GM12801 (cell line): Measurements from ENCODE around the gene RECK.

Experiments
- TF ChIP-seq, protein P1 (sequence below): IDR thresholded peaks from one replicate; pipeline ENCODE4 v1.5.1; 2011; ENCODE audit warnings: control low read depth; ENCODE audit not compliant: insufficient read length; ENCODE audit errors: extremely low read depth

The RECK gene

DNA sequence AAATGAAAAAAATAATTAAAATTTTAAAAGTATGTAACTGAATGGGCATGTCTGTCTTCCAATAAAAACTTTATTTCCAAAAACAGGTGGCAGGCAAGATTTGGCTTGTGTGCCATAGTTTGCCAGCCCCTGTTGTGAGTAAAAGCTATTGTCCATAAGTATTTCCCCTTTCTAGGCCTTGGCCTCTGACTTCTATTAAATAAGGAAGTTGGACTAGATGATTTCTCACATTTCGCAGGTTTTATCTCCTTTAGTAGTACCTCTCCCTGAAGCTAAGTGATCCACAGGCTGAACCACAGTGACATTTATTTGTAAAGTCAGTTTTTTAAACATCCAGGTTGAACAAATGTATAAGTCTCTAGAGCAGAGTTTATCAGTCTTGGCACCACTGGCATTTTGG lies 41.3 kb downstream of the RECK start:
- TF ChIP-seq, protein P1, sequence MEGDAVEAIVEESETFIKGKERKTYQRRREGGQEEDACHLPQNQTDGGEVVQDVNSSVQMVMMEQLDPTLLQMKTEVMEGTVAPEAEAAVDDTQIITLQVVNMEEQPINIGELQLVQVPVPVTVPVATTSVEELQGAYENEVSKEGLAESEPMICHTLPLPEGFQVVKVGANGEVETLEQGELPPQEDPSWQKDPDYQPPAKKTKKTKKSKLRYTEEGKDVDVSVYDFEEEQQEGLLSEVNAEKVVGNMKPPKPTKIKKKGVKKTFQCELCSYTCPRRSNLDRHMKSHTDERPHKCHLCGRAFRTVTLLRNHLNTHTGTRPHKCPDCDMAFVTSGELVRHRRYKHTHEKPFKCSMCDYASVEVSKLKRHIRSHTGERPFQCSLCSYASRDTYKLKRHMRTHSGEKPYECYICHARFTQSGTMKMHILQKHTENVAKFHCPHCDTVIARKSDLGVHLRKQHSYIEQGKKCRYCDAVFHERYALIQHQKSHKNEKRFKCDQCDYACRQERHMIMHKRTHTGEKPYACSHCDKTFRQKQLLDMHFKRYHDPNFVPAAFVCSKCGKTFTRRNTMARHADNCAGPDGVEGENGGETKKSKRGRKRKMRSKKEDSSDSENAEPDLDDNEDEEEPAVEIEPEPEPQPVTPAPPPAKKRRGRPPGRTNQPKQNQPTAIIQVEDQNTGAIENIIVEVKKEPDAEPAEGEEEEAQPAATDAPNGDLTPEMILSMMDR, result no peak

DNA sequence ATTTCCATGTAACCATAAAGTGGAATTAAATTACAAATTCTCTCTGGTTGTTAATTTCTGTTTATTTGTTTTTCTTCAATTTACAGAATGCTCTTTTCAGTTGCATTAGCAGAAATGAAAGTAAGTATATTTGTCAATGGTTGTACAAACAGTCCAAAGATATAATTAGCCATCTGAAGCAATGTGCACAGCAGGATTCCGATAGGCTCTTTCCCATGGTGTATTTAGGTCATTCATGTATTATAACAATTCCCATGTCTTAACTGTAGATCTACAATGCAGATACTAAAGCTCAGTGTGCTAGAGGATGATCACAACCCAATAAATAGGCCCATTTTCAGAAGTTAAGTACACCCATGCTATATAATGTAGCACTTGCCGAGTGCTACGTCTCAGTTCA lies 43.8 kb downstream of the RECK start:
- TF ChIP-seq, protein P1, result no peak

DNA sequence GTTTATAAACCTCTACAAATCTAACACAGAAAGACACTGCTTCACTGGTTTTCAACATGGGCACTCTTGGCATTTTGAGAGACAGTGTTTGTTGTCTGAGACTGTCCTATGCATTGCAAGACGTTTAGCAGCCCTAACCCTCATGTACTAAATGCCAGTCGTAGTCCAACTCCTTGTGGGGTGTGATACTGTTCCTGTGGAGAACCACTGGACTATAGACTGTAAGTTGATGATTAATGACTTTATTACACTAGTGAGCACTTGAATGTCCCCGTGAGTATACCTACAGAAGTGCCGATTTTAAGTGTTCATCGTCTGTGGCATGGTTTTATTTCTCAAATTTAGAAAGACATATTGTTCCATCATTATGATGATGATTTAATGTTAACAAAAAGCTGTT lies 46.2 kb downstream of the RECK start:
- TF ChIP-seq, protein P1, result no peak

DNA sequence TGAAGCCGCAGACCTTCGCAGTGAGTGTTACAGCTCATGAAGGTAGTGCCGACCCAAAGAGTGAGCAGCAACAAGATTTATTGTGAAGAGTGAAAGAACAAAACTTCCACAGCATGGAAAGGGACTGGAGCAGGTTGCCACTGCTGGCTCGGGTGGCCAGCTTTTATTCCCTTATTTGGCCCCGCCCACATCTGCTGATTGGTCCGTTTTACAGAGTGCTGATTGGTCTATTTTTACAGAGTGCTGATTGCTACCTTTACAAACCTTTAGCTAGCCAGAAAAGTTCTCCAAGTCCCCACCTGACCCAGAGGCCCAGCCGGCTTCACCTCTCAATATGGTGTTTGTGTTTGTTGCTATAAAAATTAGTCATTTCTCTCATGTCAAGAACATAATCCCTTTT lies 49.7 kb downstream of the RECK start:
- TF ChIP-seq, protein P1, result no peak

DNA sequence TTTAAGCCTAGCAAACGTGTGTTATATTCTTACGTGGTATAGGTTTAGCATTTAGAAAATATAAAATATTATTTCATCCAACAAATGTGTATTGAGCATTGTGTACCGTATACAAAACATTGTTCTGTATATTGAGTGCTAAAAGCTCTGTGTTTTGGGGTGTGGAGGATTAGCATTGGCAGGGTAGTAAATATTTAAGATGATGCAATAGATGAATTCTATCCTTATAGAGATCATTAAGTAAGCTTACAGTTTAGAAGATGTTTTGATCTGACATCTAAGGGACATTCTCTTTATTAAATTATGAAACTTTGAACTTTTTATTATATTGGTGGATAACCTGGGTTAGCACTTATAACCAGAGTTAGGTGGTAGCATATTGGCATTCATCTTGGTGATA lies 51.3 kb downstream of the RECK start:
- TF ChIP-seq, protein P1, result no peak

DNA sequence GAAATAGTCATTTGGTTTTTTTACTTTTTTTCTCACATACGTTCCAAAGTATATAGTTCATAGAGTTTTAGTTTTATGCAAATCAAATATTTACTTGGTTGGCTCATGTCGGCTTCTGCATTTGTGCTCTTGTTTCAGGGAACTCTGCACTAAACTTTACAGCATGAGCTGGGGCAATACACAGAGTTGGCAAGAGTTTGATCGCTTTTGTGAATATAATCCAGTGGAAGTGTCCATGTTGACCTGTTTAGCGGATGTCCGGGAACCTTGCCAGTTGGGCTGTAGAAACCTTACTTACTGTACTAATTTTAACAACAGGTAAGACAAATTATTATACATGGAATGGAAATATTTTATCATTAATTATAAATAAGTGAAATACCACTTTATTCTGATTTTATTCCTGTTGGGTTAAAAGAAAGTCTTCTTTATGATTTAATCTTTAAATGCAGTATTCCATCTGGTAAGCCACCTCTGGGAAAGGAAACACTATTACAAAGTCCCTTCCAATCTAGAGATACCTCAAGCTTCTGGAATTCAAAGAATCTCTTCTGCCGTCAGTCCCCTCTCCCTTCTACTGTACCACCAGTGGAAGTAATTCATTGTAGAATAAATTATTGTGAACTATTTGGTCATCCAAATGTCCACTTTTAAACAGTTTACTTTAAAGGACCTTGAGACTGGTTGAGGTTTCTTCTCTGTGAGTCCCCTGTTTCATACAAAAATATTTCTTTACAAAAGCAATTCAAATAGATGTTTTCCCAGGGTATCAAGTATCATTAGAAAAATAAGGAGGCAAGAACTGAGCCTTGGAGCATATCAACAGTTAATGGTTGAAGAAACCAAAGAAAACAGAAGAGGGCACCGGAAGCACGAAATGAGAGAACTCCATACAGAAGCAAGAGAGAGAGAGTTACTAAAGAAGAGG lies 54.6 kb downstream of the RECK start:
- TF ChIP-seq, protein P1, result no peak

DNA sequence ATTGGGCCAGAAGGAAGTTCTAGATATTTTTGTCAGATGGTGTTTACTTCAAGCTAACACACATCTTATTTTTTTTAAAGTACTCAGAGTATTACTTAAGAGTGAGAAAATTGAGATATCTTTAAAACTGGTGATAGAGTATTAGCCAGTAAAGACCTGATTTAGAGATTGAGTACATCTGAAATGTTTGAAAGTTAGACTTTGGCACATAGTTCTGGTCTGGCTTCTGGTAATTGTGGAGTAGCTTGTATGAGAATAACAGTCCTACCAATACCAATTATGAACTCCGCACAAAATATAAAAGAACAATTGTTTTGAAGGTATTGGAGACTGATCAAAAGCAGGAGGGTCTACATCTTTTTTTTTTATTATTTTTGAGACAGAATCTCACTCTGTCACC lies 55.3 kb downstream of the RECK start:
- TF ChIP-seq, protein P1, result no peak
